Hepatic stellate cell (primary cell): ENCODE measurements around the gene TFE3.

ENCODE experiments used
- DNase-seq: peaks from one replicate; pipeline ENCODE4 v3.0.0; 2011; ENCODE audit warnings: low spot score

TFE3 gene

DNA sequence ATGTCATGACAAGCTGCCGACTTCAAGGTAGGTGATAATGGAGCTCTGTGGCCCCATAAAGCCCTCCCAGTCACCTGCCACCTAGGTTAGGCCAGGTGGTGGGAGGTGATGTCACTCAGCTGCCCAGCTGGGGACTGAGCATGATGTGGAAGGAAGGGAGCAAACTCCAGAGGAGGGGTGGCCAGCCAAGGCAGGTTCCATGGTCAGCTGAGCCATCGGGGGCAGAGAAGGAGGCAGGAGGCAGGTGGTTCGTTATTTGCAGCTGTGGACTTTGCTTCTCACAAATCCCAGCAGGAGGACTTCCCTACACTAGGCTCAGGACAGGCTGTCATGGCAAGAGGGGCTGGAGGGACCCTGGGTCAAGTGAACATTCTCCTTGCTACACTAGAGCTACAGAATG is 17.8 kb upstream of the TFE3 start:
- DNase-seq, result no peak

- no peak for DNase-seq
These were observed 16.5 kb upstream of the TFE3 start for GRCh38 chrX:49059681-49060085.

- DNase-seq, result no peak
These were observed 16.0 kb upstream of the TFE3 start for GRCh38 chrX:49059201-49059600.

DNA sequence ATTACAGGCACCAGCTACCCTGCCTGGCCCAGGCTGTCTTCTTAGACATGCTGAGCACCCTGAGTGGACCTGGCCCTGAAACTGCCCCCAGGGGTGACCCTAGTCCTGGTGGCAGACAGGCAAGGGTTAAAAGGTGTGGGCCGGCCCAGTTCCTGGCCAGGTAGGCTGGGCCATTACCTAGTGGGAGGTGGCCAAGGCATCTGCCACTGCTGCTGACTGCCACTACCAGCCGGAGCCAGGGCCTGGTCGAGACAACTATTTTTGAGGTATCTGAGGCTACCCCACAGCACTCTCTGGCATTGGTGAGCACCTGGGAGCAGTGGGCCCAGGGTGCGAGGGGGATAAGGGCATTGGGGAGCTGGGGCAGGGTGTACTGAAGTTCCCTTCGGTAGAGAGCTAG is 15.6 kb upstream of the TFE3 start, which contains the start of gene CCDC120:
Gene CCDC120 (plus strand): TSS at position 206 of the 400 bp plus-strand sequence. CDS start 3,043 bp downstream, outside the sequence.
- DNase-seq, result no peak

DNA sequence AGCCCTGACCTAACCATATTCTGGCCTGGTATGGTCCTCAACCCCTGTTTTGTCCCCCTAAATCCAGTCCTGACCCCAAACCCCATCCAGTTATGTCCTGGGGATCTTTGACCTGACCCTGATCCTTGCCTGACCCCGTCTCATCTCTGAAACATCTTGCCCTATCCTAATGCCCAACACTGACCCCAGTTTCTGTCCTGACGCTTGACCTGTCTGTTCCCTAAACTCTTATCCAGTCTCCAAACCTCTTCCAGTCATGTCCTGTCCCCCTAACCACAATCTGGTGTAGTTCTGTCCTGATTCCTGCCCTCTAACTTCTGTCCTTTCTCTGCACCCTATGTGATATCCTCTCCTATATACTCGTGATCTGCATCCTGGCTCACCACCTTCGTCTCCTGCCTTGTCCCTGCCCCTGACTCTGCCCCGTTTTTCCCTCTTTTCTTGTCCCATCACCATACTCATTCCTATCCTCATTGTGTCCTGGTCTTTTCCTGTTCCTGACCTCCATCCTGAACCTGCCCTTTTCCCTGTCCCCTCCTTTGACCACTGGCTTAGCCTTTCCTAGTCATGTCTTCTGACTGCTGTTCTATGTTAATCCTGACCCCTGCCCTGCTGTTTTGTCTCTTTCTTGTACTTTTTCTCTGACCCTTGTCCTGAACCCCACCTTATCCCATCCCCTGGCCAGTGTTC is 11.1 kb upstream of the TFE3 start:
- DNase-seq, result no peak

- DNase-seq, result peak; percentile 63
These were observed 10.3 kb upstream of the TFE3 start for GRCh38 chrX:49053223-49054072.

- DNase-seq, result no peak
These were observed 777 bp upstream of the TFE3 start for GRCh38 chrX:49043987-49044281.

GRCh38 chrX:49042581-49043219 is 457 bp downstream of the TFE3 start:
- DNase-seq, result no peak

DNA sequence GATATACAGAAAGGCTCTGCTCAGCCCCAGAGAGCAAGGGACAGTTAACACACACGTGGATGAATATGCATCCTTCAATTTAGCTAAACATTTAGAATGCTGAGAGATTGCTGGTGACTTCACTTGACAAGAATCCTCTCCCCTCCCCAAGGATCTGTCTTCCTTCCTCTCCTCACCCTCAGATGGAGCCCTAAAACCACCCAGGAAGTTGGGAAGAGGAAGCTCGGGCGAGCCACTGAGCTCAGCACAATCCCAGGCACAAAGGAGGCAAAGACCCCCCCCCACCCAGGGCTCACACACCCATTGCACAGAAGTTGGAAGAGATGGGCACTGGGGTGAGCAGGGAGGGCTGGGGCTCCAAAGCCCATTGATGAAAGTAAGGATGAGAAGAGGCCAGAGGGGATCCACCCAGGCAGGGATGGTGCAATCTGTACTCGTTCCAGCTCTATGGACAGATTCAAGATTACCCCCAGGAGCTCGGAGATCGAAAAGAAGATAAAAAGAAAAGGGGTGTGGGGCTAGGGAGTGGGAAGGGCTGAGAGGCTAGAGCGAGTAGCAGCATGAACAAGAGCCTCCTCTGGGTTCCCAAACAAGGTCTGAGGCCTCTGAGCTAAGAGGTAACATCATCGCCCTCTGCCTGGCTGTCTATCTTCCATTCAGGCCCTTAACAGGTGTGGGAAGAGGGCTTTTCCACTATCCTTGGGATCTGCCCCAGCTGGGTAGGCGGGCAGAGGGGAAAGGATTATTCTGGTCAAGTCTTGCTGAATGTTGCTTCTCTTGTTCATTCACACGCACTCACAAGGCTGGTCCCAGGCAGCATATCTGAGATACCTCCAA is 1.2 kb downstream of the TFE3 start:
- DNase-seq, result peak; percentile 49

DNA sequence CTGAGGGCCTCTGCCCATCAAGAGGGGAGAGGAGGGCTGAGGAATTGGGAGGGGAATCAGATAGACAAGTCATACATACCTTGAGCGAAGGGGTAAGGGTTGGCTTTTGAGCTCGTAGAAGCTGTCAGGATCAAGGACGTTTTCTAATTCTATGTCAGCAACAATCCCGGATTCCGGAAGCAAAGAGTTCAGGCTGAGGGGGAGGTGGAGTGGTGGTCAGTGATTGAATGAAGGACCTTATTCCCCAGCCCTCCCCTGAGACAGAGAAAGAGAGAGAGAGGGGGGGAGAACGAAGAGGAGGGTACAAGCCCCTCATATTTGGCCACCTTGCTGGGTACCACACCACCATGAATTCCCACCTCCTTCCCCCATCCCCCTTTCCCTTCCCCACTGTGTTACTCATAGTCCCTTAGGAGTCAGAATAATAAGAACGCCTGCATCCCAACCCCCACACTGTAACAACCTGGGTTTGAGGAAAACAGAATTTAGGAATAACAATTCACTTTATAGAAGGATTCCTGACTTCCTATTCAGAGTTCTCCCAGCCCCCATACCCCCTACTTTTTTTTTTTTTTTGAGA is 2.7 kb downstream of the TFE3 start:
- no peak for DNase-seq

DNA sequence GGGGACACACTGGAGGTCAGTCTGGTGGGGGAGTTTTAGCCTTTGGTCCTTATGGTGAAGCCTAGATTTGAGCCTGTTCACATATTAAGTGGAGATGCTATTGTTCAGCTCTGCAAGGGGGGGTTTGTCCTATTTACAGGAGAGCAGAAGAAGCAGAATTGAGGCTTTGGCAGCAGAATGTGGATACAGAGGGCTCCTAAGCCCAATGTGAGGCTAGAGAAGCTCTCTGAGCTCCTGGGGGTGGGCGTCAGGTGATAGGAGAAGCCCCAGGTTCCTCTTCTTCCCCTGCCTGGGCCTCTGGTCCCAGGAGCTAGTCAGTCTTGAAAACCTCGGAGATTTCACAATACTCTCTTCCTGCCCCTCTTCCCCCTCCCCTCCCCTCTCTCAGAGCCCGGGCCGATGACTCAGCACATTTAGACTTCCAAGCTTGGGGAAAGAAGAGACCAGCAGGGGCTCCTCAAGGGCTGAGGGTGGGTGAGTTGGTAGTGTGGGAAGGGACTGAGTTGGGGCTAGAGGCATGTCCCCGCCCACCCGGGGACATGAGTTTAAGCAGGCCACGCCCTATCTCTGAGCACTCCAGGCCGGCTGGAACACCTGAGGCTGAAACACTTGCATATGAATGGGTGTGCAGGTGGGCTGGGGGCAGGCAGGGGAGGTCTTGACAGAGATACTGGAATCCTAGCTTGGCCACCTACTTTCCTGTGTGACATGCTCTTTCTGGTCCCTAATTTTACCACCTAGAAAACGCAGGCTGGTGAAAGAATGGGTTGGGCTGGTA is 3.4 kb downstream of the TFE3 start:
- peak; percentile 82 for DNase-seq

- no peak for DNase-seq
These were observed 5.2 kb downstream of the TFE3 start for GRCh38 chrX:49037883-49038475.

DNA sequence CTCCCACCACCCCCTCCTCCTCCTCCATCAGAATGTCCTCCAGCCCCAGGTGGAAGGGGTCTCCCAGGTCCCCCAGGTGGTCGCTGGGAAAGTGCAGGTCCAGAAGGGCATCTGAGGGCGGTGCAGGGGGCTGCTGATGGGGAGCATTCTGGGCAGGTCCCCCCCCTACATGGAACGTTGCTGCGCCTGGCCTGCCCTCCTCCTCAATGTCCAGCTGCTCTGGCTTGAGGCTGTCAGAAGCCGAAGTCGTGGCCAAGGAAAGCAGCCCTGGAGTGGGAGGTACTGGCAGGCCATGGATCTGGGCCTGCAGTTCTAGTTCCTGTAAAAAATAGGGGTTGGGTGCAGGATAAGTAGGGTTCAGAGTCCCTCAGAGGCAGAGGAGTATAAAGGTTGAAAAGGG is 12.9 kb downstream of the TFE3 start:
- DNase-seq, result no peak

- DNase-seq, result no peak
These were observed 13.3 kb downstream of the TFE3 start for GRCh38 chrX:49029876-49030275.

GRCh38 chrX:49019599-49020249 is 23.4 kb downstream of the TFE3 start:
- DNase-seq, result no peak

DNA sequence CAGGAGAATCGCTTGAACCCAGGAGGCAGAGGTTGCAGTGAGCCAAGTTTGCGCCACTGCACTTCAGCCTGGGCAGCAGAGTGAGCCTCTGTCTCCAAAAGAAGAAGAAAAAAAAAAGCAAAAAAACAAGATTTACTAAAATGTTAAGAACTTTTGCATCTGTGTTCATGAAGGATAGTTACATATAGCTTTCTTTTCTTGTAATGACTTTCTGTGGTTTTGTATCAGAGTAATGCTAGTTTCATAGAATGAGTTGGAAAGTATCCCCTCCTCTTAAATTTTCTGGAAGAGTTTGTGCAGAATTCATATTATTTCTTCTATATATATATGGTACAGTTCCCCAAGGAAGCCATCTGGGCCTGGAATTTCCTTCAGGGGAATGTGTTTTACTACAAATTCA is 24.1 kb downstream of the TFE3 start:
- no peak for DNase-seq

GRCh38 chrX:49003696-49004095 is 39.5 kb downstream of the TFE3 start:
- no peak for DNase-seq

- peak; percentile 87 for DNase-seq
These were observed 40.8 kb downstream of the TFE3 start, which contains the start of gene GRIPAP1 for GRCh38 chrX:49002091-49002935. Gene GRIPAP1 (minus strand): TSS chrX:49002264. CDS start chrX:49002229, 35 bp downstream.

- peak; percentile 31 for DNase-seq
These were observed 41.6 kb downstream of the TFE3 start for GRCh38 chrX:49001521-49002090.
